Lower leg skin (tissue), 3 donors: ENCODE data around the gene UGT2B7.

Experiments
- CTCF ChIP-seq, 3 donors: fragments of 450-650 bp; IDR thresholded peaks; one replicate each; pipeline ENCODE4 v1.5.1; 2016; ENCODE audit warnings: antibody characterized with exemption in 3 of 3, mild to moderate bottlenecking in 3 of 3, moderate library complexity in 2 of 3
- POLR2A ChIP-seq, 2 donors: fragments of 450-650 bp; IDR thresholded peaks; one replicate each; pipeline ENCODE4 v1.6.1; 2016 to 2017; ENCODE audit warnings: antibody characterized with exemption in 2 of 2, mild to moderate bottlenecking in 1 of 2, moderate library complexity in 1 of 2

- TF ChIP-seq CTCF (IDR thresholded peaks at IDR 0.05): no peak
- TF ChIP-seq POLR2A (IDR thresholded peaks at IDR 0.05): no peak
These were observed 25.0 kb upstream of the UGT2B7 start for GRCh38 chr4:69071286-69071685.
